ENCODE measurements around the gene TMIGD3. TPM values are rescaled to one million over a fixed set of nuclear protein-coding genes. Genes with fewer than 3 reads are reported as not detected.

The TMIGD3 gene

DNA sequence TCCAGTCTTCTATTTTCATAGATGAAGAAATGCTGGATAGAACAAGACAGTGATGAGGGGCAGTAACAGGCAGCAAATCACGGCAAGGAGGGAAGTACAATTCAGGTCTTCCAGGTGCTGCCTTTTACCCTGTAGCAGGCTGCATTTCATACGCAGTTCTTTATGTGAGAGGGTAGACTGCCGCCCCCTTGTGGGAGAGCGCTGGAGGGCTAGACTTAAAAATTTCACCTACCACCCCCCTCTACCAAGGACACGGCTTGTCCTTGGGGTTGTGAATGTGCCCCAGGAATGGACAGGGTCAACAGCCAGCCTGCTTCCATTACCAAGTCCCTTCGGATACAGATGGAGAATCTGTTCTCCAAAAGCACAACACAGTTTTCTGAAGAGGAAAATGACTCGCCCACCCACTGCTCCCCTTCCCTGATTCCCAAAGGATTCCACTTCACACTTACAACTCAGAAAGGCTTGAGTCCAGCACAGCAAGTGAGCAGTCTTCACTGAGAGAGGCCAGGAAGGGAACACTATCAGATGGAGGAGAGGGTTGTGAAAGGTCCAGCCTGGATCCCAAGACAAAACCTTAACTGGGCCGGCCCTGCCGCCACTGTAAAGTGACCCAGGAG lies 61.8 kb downstream of the TMIGD3 start:
- Histone ChIP-seq H3K4me1 (ENCODE audit: control insufficient read depth, insufficient read depth, low read length) (peaks cover 4% of the 10 kb centered on the region), H3K27me3 (ENCODE audit: control insufficient read depth, insufficient read depth, low read length) (no peaks in the 10 kb centered on the region), H3K4me3 (ENCODE audit: low read length) (no peak overlapping the region), H3K36me3 (ENCODE audit: insufficient read depth, low read length) (peaks cover 76% of the 10 kb centered on the region), H3K4me2 (ENCODE audit: low read length) (no peak overlapping the region), H3K9ac (ENCODE audit: low read depth, low read length) (no peak overlapping the region), H3K9me3 (replicated peaks; ENCODE audit: low read length) (no peaks in the 10 kb centered on the region)

GRCh38 chr1:111439461-111440351 lies 63.7 kb downstream of the TMIGD3 start:
- Histone ChIP-seq H3K4me3 (ENCODE audit: low read length) (no peak overlapping the region), H3K4me1 (ENCODE audit: control insufficient read depth, insufficient read depth, low read length) (peaks cover 4% of the 10 kb centered on the region), H3K36me3 (ENCODE audit: insufficient read depth, low read length) (peaks cover 61% of the 10 kb centered on the region), H3K27me3 (ENCODE audit: control insufficient read depth, insufficient read depth, low read length) (no peaks in the 10 kb centered on the region), H3K9ac (ENCODE audit: low read depth, low read length) (no peak overlapping the region), H3K9me3 (replicated peaks; ENCODE audit: low read length) (no peaks in the 10 kb centered on the region), H3K4me2 (ENCODE audit: low read length) (no peak overlapping the region)

- Histone ChIP-seq H3K4me2 (ENCODE audit: low read length) (no peak overlapping the region), H3K36me3 (ENCODE audit: insufficient read depth, low read length) (peaks cover 36% of the 10 kb centered on the region), H3K27me3 (ENCODE audit: control insufficient read depth, insufficient read depth, low read length) (no peaks in the 10 kb centered on the region), H3K9me3 (replicated peaks; ENCODE audit: low read length) (no peaks in the 10 kb centered on the region), H3K9ac (ENCODE audit: low read depth, low read length) (no peak overlapping the region), H3K4me3 (ENCODE audit: low read length) (no peak overlapping the region), H3K4me1 (ENCODE audit: control insufficient read depth, insufficient read depth, low read length) (peaks cover 4% of the 10 kb centered on the region)
These were observed 66.7 kb downstream of the TMIGD3 start for GRCh38 chr1:111436726-111437125.

Small RNA genes lying within 50 kb of the gene (small RNA-seq; reads per million reads assigned to genes)
- gene RF00019, result not detected
- gene RNU6-792P, result not detected

All from skeletal muscle satellite cell (primary cell).